ENCODE results near the gene SST. TPM values are rescaled to one million over a fixed set of nuclear protein-coding genes. Genes with fewer than 3 reads are reported as not detected.

The SST gene
- total RNA-seq (not detected), polyA plus RNA-seq (not detected)

DNA sequence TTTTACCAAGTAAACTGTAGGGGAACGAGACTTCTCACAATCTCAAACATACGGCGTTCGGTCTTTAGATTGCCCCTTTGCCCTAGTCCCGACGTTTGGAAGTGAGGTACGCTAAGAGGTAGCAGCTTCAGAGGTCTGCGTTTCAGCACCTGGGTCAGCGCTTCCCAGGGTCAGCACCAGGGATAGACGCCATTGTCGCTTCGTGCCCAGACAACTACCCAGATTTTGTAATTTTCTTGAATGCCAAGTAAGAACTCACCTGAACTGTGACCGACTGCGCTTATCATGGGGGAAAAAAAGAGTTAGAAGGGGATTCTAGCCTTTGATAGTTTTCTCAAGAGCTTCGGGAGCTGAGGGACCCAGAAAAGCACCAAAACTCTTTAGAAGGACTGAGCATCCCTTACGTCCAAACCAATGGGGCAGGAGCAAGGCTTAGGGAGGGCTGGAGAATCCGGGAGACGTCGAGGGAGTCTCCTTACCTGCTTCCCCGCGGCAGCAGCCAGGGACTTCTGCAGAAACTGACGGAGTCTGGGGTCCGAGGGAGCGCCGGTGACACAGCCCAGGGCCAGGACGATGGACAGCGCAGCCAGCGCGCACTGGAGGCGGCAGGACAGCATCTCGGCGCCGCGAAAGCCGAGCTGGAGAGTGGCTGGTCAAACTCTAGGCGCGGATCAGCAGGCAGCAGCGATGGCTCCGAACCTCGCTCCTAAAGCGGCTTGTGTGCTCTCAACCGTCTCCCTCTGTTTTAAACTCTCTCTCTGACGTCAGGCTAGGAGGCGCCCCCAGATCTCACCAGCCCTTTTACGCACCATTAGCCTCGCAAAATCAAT lies at the start of gene SST:
Gene SST, minus strand, starts transcription at position 720 of the 830 bp plus-strand sequence. Its CDS starts 103 bp downstream, at position 617.
- H3K4me1 ChIP-seq (ENCODE audit: control insufficient read depth in 4 of 4, insufficient read depth in 4 of 4, low read length in 3 of 4): no peaks in the 10 kb centered on the region
- H3K27me3 ChIP-seq (ENCODE audit: control insufficient read depth in 4 of 4, insufficient read depth in 4 of 4, low read length in 3 of 4): peaks cover 0 to 8% (median 2%) of the 10 kb centered on the region in 4 donors
- no peak within 1 kb of the TSS for H3K27ac ChIP-seq (ENCODE audit: low read depth in 1 of 2, low read length in 2 of 2)
- TF ChIP-seq HNF4A (conservative IDR thresholded peaks at IDR 0.05) (no peak), YY1 (IDR thresholded peaks at IDR 0.05) (peak; percentile 74)
- TF ChIP-seq, protein P1, sequence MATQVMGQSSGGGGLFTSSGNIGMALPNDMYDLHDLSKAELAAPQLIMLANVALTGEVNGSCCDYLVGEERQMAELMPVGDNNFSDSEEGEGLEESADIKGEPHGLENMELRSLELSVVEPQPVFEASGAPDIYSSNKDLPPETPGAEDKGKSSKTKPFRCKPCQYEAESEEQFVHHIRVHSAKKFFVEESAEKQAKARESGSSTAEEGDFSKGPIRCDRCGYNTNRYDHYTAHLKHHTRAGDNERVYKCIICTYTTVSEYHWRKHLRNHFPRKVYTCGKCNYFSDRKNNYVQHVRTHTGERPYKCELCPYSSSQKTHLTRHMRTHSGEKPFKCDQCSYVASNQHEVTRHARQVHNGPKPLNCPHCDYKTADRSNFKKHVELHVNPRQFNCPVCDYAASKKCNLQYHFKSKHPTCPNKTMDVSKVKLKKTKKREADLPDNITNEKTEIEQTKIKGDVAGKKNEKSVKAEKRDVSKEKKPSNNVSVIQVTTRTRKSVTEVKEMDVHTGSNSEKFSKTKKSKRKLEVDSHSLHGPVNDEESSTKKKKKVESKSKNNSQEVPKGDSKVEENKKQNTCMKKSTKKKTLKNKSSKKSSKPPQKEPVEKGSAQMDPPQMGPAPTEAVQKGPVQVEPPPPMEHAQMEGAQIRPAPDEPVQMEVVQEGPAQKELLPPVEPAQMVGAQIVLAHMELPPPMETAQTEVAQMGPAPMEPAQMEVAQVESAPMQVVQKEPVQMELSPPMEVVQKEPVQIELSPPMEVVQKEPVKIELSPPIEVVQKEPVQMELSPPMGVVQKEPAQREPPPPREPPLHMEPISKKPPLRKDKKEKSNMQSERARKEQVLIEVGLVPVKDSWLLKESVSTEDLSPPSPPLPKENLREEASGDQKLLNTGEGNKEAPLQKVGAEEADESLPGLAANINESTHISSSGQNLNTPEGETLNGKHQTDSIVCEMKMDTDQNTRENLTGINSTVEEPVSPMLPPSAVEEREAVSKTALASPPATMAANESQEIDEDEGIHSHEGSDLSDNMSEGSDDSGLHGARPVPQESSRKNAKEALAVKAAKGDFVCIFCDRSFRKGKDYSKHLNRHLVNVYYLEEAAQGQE (IDR thresholded peaks at IDR 0.05): peak; percentile 99
- peak; percentile 50 for DNase-seq (ENCODE audit: low spot score)
- H3K9ac ChIP-seq (ENCODE audit: low read depth in 1 of 2, low read length in 2 of 2): no peak within 1 kb of the TSS
- WGBS: 12% methylated on average over 46 of the region's 46 CpGs
- no peaks in the 10 kb centered on the region for H3K9me3 ChIP-seq (ENCODE audit: control insufficient read depth in 4 of 4, low read length in 3 of 4)
- H3K4me3 ChIP-seq (ENCODE audit: low read depth in 1 of 3, low read length in 3 of 3): no peak within 1 kb of the TSS
- H3K36me3 ChIP-seq (ENCODE audit: control insufficient read depth in 4 of 4, insufficient read depth in 3 of 4, low read depth in 1 of 4, low read length in 3 of 4): no peaks in the 10 kb centered on the region

DNA sequence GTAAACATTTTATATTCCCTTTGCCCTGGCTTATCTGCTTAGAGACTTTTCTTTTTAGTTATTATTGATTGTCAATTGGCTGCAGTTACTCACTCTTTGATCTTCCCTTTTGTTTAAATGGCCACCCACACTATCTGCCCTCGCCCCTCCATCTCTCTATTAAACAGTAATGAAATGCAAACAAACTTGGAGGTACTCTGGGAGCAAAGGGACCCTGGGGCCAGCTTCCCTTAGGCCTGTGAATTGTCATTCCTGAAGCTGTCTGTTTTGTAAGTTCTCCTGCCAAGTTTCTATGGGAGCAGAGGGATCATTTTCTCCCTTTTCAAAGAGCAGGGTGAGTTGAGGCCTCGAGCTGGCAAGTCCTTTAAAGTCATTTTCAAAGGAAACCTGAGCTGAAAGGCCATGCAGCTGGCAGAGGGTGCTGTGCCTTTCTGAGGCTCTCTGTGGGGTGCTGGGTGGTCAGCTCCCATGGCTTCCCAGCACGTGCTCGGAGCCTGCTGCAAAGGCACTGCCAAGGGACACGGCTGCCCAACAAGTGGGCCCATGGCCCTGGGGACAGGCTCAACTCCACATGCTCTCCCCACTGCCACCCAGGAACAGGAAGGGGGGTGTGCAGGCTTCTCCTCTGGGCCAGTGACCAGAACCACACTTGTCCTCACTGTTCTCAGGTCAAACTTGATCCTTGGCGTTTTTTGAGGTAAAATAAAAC lies 49.6 kb upstream of the SST start:
- H3K36me3 ChIP-seq (ENCODE audit: control insufficient read depth in 4 of 4, insufficient read depth in 3 of 4, low read depth in 1 of 4, low read length in 3 of 4): peaks cover 4 to 35% (median 31%) of the 10 kb centered on the region in 4 donors
- H3K27ac ChIP-seq (ENCODE audit: low read depth in 1 of 2, low read length in 2 of 2): peak overlapping the region; percentile 66 to 76
- H3K4me3 ChIP-seq (ENCODE audit: low read depth in 1 of 3, low read length in 3 of 3): no peak overlapping the region
- peaks cover 3 to 26% (median 20%) of the 10 kb centered on the region in 4 donors for H3K4me1 ChIP-seq (ENCODE audit: control insufficient read depth in 4 of 4, insufficient read depth in 4 of 4, low read length in 3 of 4)
- DNase-seq (ENCODE audit: low spot score): no peak
- H3K9ac ChIP-seq (ENCODE audit: low read depth in 1 of 2, low read length in 2 of 2): no peak overlapping the region
- H3K9me3 ChIP-seq (ENCODE audit: control insufficient read depth in 4 of 4, low read length in 3 of 4): no peaks in the 10 kb centered on the region
- H3K27me3 ChIP-seq (ENCODE audit: control insufficient read depth in 4 of 4, insufficient read depth in 4 of 4, low read length in 3 of 4): no peaks in the 10 kb centered on the region
- WGBS: 30% methylated on average over 6 of the region's 6 CpGs
- TF ChIP-seq FOXA1 (IDR thresholded peaks at IDR 0.05) (no peak), RXRA (IDR thresholded peaks at IDR 0.05) (peak; percentile 62 to 86), JUND (IDR thresholded peaks at IDR 0.05) (peak in 1 of 2 donors; percentile 59), YY1 (IDR thresholded peaks at IDR 0.05) (peak; percentile 93), HNF4A (conservative IDR thresholded peaks at IDR 0.05) (peak; percentile 58 to 75), SP1 (IDR thresholded peaks at IDR 0.05) (peak; percentile 60), TAF1 (conservative IDR thresholded peaks at IDR 0.05) (no peak), HNF4G (IDR thresholded peaks at IDR 0.05) (no peak), NR2F2 (IDR thresholded peaks at IDR 0.05) (peak; percentile 22), GABPA (IDR thresholded peaks at IDR 0.05 in 1 of 2, conservative IDR thresholded peaks at IDR 0.05 in 1 of 2) (no peak), EGR1 (IDR thresholded peaks at IDR 0.05; ENCODE audit: low read depth in 2 of 2) (no peak), RAD21 (IDR thresholded peaks at IDR 0.05) (peak in 1 of 2 donors; percentile 35), FOXA2 (IDR thresholded peaks at IDR 0.05) (peak; percentile 32)
- TF ChIP-seq, protein P2, sequence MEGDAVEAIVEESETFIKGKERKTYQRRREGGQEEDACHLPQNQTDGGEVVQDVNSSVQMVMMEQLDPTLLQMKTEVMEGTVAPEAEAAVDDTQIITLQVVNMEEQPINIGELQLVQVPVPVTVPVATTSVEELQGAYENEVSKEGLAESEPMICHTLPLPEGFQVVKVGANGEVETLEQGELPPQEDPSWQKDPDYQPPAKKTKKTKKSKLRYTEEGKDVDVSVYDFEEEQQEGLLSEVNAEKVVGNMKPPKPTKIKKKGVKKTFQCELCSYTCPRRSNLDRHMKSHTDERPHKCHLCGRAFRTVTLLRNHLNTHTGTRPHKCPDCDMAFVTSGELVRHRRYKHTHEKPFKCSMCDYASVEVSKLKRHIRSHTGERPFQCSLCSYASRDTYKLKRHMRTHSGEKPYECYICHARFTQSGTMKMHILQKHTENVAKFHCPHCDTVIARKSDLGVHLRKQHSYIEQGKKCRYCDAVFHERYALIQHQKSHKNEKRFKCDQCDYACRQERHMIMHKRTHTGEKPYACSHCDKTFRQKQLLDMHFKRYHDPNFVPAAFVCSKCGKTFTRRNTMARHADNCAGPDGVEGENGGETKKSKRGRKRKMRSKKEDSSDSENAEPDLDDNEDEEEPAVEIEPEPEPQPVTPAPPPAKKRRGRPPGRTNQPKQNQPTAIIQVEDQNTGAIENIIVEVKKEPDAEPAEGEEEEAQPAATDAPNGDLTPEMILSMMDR (IDR thresholded peaks at IDR 0.05; ENCODE audit: low read depth, low read length, missing input control): no peak
- TF ChIP-seq, protein P3, sequence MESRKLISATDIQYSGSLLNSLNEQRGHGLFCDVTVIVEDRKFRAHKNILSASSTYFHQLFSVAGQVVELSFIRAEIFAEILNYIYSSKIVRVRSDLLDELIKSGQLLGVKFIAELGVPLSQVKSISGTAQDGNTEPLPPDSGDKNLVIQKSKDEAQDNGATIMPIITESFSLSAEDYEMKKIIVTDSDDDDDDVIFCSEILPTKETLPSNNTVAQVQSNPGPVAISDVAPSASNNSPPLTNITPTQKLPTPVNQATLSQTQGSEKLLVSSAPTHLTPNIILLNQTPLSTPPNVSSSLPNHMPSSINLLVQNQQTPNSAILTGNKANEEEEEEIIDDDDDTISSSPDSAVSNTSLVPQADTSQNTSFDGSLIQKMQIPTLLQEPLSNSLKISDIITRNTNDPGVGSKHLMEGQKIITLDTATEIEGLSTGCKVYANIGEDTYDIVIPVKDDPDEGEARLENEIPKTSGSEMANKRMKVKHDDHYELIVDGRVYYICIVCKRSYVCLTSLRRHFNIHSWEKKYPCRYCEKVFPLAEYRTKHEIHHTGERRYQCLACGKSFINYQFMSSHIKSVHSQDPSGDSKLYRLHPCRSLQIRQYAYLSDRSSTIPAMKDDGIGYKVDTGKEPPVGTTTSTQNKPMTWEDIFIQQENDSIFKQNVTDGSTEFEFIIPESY (IDR thresholded peaks at IDR 0.05): peak; percentile 27
- TF ChIP-seq, protein P4, sequence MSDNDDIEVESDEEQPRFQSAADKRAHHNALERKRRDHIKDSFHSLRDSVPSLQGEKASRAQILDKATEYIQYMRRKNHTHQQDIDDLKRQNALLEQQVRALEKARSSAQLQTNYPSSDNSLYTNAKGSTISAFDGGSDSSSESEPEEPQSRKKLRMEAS (IDR thresholded peaks at IDR 0.05): peak; percentile 52
- TF ChIP-seq, protein P1 (IDR thresholded peaks at IDR 0.05): peak; percentile 56
- TF ChIP-seq, protein P5, sequence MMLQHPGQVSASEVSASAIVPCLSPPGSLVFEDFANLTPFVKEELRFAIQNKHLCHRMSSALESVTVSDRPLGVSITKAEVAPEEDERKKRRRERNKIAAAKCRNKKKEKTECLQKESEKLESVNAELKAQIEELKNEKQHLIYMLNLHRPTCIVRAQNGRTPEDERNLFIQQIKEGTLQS (IDR thresholded peaks at IDR 0.05): peak; percentile 35

Data from liver (tissue), 9 donors.